ENCODE data around the gene FTHL17. TPM values are rescaled to one million over a fixed set of nuclear protein-coding genes. Genes with fewer than 3 reads are reported as not detected.

The FTHL17 gene
- polyA plus RNA-seq, 2 of the 4 experiments (the other 2 are of a cell fraction) = not detected

GRCh38 chrX:31098079-31098478 is 26.2 kb upstream of the FTHL17 start (continued):
- TF ChIP-seq HMGXB4 (CRISPR knock-in tag; IDR thresholded peaks at IDR 0.05; ENCODE audit: borderline replicate concordance) = no peak
- TF ChIP-seq KDM5A (IDR thresholded peaks at IDR 0.05) = no peak

- FAIRE-seq (no peak), DNase-seq (ENCODE audit: low read depth in 1 of 2, low spot score in 1 of 2) (no peak), ATAC-seq (no peak)
- H3K9me3 ChIP-seq = no peaks in the 10 kb centered on the region
- H3K4me1 ChIP-seq = no peaks in the 10 kb centered on the region
- H3K4me3 ChIP-seq = no peak overlapping the region
- no CpG with 5 or more reads among the region's 4 CpGs for WGBS (ENCODE audit: missing lambda C conversion rate)
- TF ChIP-seq NFE2L2 (conservative IDR thresholded peaks at IDR 0.05; ENCODE audit: low read length) (no peak), NR3C1 (IDR thresholded peaks at IDR 0.05) (no peak), GATA3 (IDR thresholded peaks at IDR 0.05; ENCODE audit: borderline replicate concordance) (no peak), ZNF302 (CRISPR knock-in tag; IDR thresholded peaks at IDR 0.05) (no peak), RCOR1 (IDR thresholded peaks at IDR 0.05; ENCODE audit: low read depth, low read length) (no peak), FOSL2 (IDR thresholded peaks at IDR 0.05) (no peak), FOSL2 (CRISPR knock-in tag; IDR thresholded peaks at IDR 0.05) (no peak), EHMT2 (IDR thresholded peaks at IDR 0.05; ENCODE audit: low read depth) (no peak), USF2 (IDR thresholded peaks at IDR 0.05) (no peak), RNF2 (IDR thresholded peaks at IDR 0.05; ENCODE audit: borderline replicate concordance, low read depth) (no peak)
- no peak overlapping the region for H3K27ac ChIP-seq
- ChIA-PET POLR2A (no interaction called here), CTCF (no interaction called here)
- H3K4me2 ChIP-seq = no peak overlapping the region
These were observed 21.8 kb upstream of the FTHL17 start for GRCh38 chrX:31093639-31093975.

- ChIA-PET POLR2A (no interaction called here), CTCF (no interaction called here)
- DNase-seq (ENCODE audit: low read depth in 1 of 2, low spot score in 1 of 2) (no peak), ATAC-seq (no peak), FAIRE-seq (no peak)
- 2% methylated on average over 3 of the region's 3 CpGs for WGBS (ENCODE audit: missing lambda C conversion rate)
- H3K9me3 ChIP-seq = no peaks in the 10 kb centered on the region
- H3K4me3 ChIP-seq = no peak overlapping the region
- TF ChIP-seq MAX (IDR thresholded peaks at IDR 0.05) = no peak
- TF ChIP-seq NPAS2 (CRISPR knock-in tag; IDR thresholded peaks at IDR 0.05; ENCODE audit: borderline replicate concordance) = no peak
- TF ChIP-seq ZSCAN20 (CRISPR knock-in tag; IDR thresholded peaks at IDR 0.05) = no peak
- no peak for TF ChIP-seq RFX5 (IDR thresholded peaks at IDR 0.05)
- TF ChIP-seq PHF8 (IDR thresholded peaks at IDR 0.05; ENCODE audit: borderline replicate concordance, low read depth) = no peak
- no peak for TF ChIP-seq E2F6 (IDR thresholded peaks at IDR 0.05; ENCODE audit: borderline replicate concordance, low read depth)
- no peak for TF ChIP-seq MAZ (IDR thresholded peaks at IDR 0.05; ENCODE audit: borderline replicate concordance, low read depth, low read length)
- no peak for TF ChIP-seq POLR2A (IDR thresholded peaks at IDR 0.05; ENCODE audit: low read length)
- no peak for TF ChIP-seq CHD4 (IDR thresholded peaks at IDR 0.05; ENCODE audit: borderline replicate concordance)
- no peaks in the 10 kb centered on the region for H3K4me1 ChIP-seq
- H3K27ac ChIP-seq = no peak overlapping the region
- no peak overlapping the region for H3K4me2 ChIP-seq
These were observed 21.3 kb upstream of the FTHL17 start for GRCh38 chrX:31092970-31093638.
